RWPE2 (cell line): ENCODE measurements around the gene G2E3.
A peak's percentile ranks its signal among the peaks of the same experiment; 100 is the strongest.
"Not testable (repeated sequence)": the region's sequence is repeated elsewhere in the genome, so short reads cannot be mapped to it uniquely, and the experiment has no call there.

Experiments
- ATAC-seq: fragments of 200-7000 bp; cut with Tn5 transposase; 3 replicates; pipeline ENCODE4 v1.9.1; 2021; ENCODE audit warnings: low read depth
- DNase-seq: peaks from one replicate; pipeline ENCODE4 v3.0.0-alpha.2; 2020; ENCODE audit warnings: low spot score
- H3K27ac ChIP-seq: fragments of 450-650 bp; 2 replicates; pipeline ENCODE4 v1.5.1; 2017; ENCODE audit warnings: mild to moderate bottlenecking; ENCODE audit not compliant: poor library complexity, severe bottlenecking
- H3K27me3 ChIP-seq: fragments of 250-450 bp; sonication (Bioruptor Pico); 2 replicates; pipeline ENCODE4 v1.5.1; 2021; ENCODE audit warnings: mild to moderate bottlenecking, moderate library complexity; ENCODE audit not compliant: insufficient read depth, poor library complexity, severe bottlenecking
- H3K36me3 ChIP-seq: fragments of 250-450 bp; sonication (Bioruptor Pico); 2 replicates; pipeline ENCODE4 v1.5.1; 2020; ENCODE audit warnings: low read depth, mild to moderate bottlenecking, moderate library complexity
- H3K4me1 ChIP-seq: fragments of 250-450 bp; sonication (Bioruptor Pico); 2 replicates; pipeline ENCODE4 v1.5.1; 2021; ENCODE audit warnings: mild to moderate bottlenecking, moderate library complexity; ENCODE audit not compliant: insufficient read depth, poor library complexity, severe bottlenecking
- H3K4me3 ChIP-seq: fragments of 250-450 bp; sonication (Bioruptor Pico); 2 replicates; pipeline ENCODE4 v1.5.1; 2021; ENCODE audit warnings: mild to moderate bottlenecking, moderate library complexity; ENCODE audit not compliant: severe bottlenecking
- H3K9me3 ChIP-seq: fragments of 250-450 bp; sonication (Bioruptor Pico); 2 replicates; pipeline ENCODE4 v1.5.1; 2021; ENCODE audit warnings: mild to moderate bottlenecking, moderate library complexity; ENCODE audit not compliant: severe bottlenecking
- CTCF ChIP-seq: fragments of 450-650 bp; IDR thresholded peaks from one replicate; pipeline ENCODE4 v1.5.1; 2017; ENCODE audit warnings: mild to moderate bottlenecking, moderate library complexity; ENCODE audit not compliant: poor library complexity, severe bottlenecking

The G2E3 gene

GRCh38 chr14:30528119-30528518, 30.8 kb upstream of the G2E3 start:
- no peaks in the 10 kb centered on the region for H3K4me1 ChIP-seq
- DNase-seq (no peak), ATAC-seq (0 out of 3 replicates have a peak, but pooled peaks have one; percentile 43)
- H3K9me3 ChIP-seq = no peaks in the 10 kb centered on the region
- H3K4me3 ChIP-seq = no peak overlapping the region
- H3K36me3 ChIP-seq = no peaks in the 10 kb centered on the region
- no peak for TF ChIP-seq CTCF
- H3K27ac ChIP-seq = no peak overlapping the region
- H3K27me3 ChIP-seq = no peaks in the 10 kb centered on the region

GRCh38 chr14:30528778-30529642, 29.9 kb upstream of the G2E3 start:
- H3K9me3 ChIP-seq = no peaks in the 10 kb centered on the region
- no peak for DNase-seq
- no peak overlapping the region for H3K4me3 ChIP-seq
- H3K4me1 ChIP-seq = no peaks in the 10 kb centered on the region
- no peaks in the 10 kb centered on the region for H3K27me3 ChIP-seq
- H3K36me3 ChIP-seq = no peaks in the 10 kb centered on the region
- no peak for ATAC-seq
- no peak overlapping the region for H3K27ac ChIP-seq
- no peak for TF ChIP-seq CTCF

GRCh38 chr14:30532264-30532663, 26.7 kb upstream of the G2E3 start:
- no peaks in the 10 kb centered on the region for H3K4me1 ChIP-seq
- TF ChIP-seq CTCF = no peak
- DNase-seq (no peak), ATAC-seq (no peak)
- H3K9me3 ChIP-seq = no peaks in the 10 kb centered on the region
- H3K4me3 ChIP-seq = no peak overlapping the region
- no peak overlapping the region for H3K27ac ChIP-seq
- H3K27me3 ChIP-seq = no peaks in the 10 kb centered on the region
- no peaks in the 10 kb centered on the region for H3K36me3 ChIP-seq

GRCh38 chr14:30533126-30533525, 25.8 kb upstream of the G2E3 start:
- Histone ChIP-seq H3K9me3 (no peaks in the 10 kb centered on the region), H3K27me3 (peaks cover 3% of the 10 kb centered on the region), H3K4me1 (no peaks in the 10 kb centered on the region), H3K36me3 (no peaks in the 10 kb centered on the region), H3K4me3 (no peak overlapping the region), H3K27ac (no peak overlapping the region)
- no peak for DNase-seq
- no peak for ATAC-seq
- no peak for TF ChIP-seq CTCF

- Histone ChIP-seq H3K27ac (no peak overlapping the region), H3K4me1 (no peaks in the 10 kb centered on the region), H3K9me3 (peaks cover 4% of the 10 kb centered on the region), H3K36me3 (no peaks in the 10 kb centered on the region), H3K27me3 (peaks cover 7% of the 10 kb centered on the region), H3K4me3 (no peak overlapping the region)
- TF ChIP-seq CTCF = no peak
- ATAC-seq (0 out of 3 replicates have a peak, but pooled peaks have one; percentile 29), DNase-seq (no peak)
These were observed 17.6 kb upstream of the G2E3 start for GRCh38 chr14:30541318-30541717.

DNA sequence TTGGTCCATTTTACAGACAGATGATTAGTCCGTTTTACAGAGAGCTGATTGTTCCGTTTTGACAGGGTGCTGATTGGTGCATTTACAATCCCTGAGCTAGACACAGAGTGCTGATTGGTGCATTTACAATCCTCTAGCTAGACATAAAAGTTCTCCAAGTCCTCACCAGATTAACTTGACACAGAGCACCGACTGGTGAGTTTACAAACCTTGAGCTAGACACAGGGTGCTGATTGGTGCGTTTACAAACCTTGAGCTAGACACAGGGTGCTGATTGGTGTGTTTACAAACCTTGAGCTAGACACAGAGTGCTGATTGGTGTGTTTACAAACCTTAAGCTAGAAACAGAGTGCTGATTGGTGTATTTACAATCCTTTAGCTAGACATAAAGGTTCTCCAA, 12.2 kb upstream of the G2E3 start:
- not testable (repeated sequence) for H3K27ac ChIP-seq, H3K9me3 ChIP-seq, H3K36me3 ChIP-seq, ATAC-seq, H3K27me3 ChIP-seq, H3K4me3 ChIP-seq, DNase-seq
- H3K4me1 ChIP-seq = peaks cover 19% of the 10 kb centered on the region
